HEK293 (cell line): ENCODE results near the gene TBX15.

Experiments used
- CTCF ChIA-PET: fragments of 350-600 bp; formaldehyde crosslinking; extraction: SDS; loops from one replicate; lab custom pipeline; 2021; ENCODE audit warnings: antibody characterized with exemption; lab: Yijun Ruan, JAX
- POLR2A ChIA-PET: fragments of 300-600 bp; formaldehyde crosslinking; extraction: SDS; loops from one replicate; lab custom pipeline; 2020; ENCODE audit warnings: antibody characterized with exemption, inconsistent platforms; lab: Yijun Ruan, JAX
- H3K27ac ChIP-seq: fragments of 200-500 bp; sonication (Bioruptor generic); 2 replicates; pipeline ENCODE4 v1.5.1; 2014; ENCODE audit warnings: low read depth, low read length, control low read depth, inconsistent platforms; ENCODE audit errors: extremely low read depth
- H3K36me3 ChIP-seq, 2 experiments: fragments of 200-500 bp in 1 of 2; sonication (Bioruptor generic) in 1 of 2; 1 replicate in 1 of 2; 2 replicates in 1 of 2; pipeline ENCODE4 v1.5.1; 2014 to 2017; ENCODE audit warnings: inconsistent platforms in 2 of 2, low read length in 2 of 2; ENCODE audit not compliant: control insufficient read depth in 2 of 2, insufficient read depth in 1 of 2
- H3K4me1 ChIP-seq: fragments of 200-500 bp; sonication (Bioruptor generic); 2 replicates; pipeline ENCODE4 v1.5.1; 2014; ENCODE audit warnings: mild to moderate bottlenecking, low read length, inconsistent platforms; ENCODE audit not compliant: control insufficient read depth, insufficient read depth
- H3K4me3 ChIP-seq: 2 replicates; pipeline ENCODE4 v1.5.1; 2011; ENCODE audit warnings: low read depth, mild to moderate bottlenecking, control low read depth, low read length, moderate library complexity
- H3K9me3 ChIP-seq: fragments of 200-500 bp; sonication (Bioruptor generic); 2 replicates; pipeline ENCODE4 v1.5.1; 2014; ENCODE audit warnings: low read depth, low read length, inconsistent platforms; ENCODE audit not compliant: control insufficient read depth, insufficient read depth
- ATF2 ChIP-seq: fragments of 450-650 bp; formaldehyde crosslinking; IDR thresholded peaks from 2 replicates; pipeline ENCODE4 v1.5.1; 2016; ENCODE audit warnings: missing biosample characterization, missing genetic modification characterization, low read depth
- BCL11B ChIP-seq: fragments of 450-650 bp; formaldehyde crosslinking; IDR thresholded peaks from 2 replicates; pipeline ENCODE4 v1.5.1; 2016; ENCODE audit warnings: low read depth, missing biosample characterization, missing genetic modification characterization
- GFI1B ChIP-seq: fragments of 450-650 bp; formaldehyde crosslinking; IDR thresholded peaks from 2 replicates; pipeline ENCODE4 v1.5.1; 2016; ENCODE audit warnings: missing biosample characterization, missing genetic modification characterization
- KLF16 ChIP-seq: fragments of 450-650 bp; formaldehyde crosslinking; IDR thresholded peaks from 2 replicates; pipeline ENCODE4 v1.5.1; 2017; ENCODE audit warnings: missing biosample characterization, missing genetic modification characterization
- KLF17 ChIP-seq: fragments of 450-650 bp; formaldehyde crosslinking; IDR thresholded peaks from 2 replicates; pipeline ENCODE4 v1.5.1; 2016; ENCODE audit warnings: missing biosample characterization, missing genetic modification characterization
- OSR2 ChIP-seq: fragments of 450-650 bp; formaldehyde crosslinking; IDR thresholded peaks from 2 replicates; pipeline ENCODE4 v1.5.1; 2016; ENCODE audit warnings: missing biosample characterization, missing genetic modification characterization
- PBX3 ChIP-seq: sonication (generic); formaldehyde crosslinking; IDR thresholded peaks from 2 replicates; pipeline ENCODE4 v1.8.1; 2022; ENCODE audit warnings: mild to moderate bottlenecking, moderate library complexity, missing genetic modification reagents
- REPIN1 ChIP-seq: fragments of 450-650 bp; formaldehyde crosslinking; IDR thresholded peaks from 2 replicates; pipeline ENCODE4 v1.5.1; 2017; ENCODE audit warnings: missing biosample characterization, missing genetic modification characterization, low read depth
- SP2 ChIP-seq: fragments of 450-650 bp; formaldehyde crosslinking; IDR thresholded peaks from 2 replicates; pipeline ENCODE4 v1.5.1; 2016; ENCODE audit warnings: missing biosample characterization, missing genetic modification characterization
- ZBTB17 ChIP-seq: fragments of 450-650 bp; formaldehyde crosslinking; IDR thresholded peaks from 2 replicates; pipeline ENCODE4 v1.5.1; 2016; ENCODE audit warnings: missing biosample characterization, missing genetic modification characterization
- ZBTB48 ChIP-seq: fragments of 450-650 bp; formaldehyde crosslinking; IDR thresholded peaks from 2 replicates; pipeline ENCODE4 v1.5.1; 2016; ENCODE audit warnings: missing biosample characterization, missing genetic modification characterization
- ZBTB8A ChIP-seq: fragments of 450-650 bp; formaldehyde crosslinking; IDR thresholded peaks from 2 replicates; pipeline ENCODE4 v1.5.1; 2016; ENCODE audit warnings: missing biosample characterization, missing genetic modification characterization
- ZEB2 ChIP-seq: fragments of 450-650 bp; formaldehyde crosslinking; IDR thresholded peaks from 2 replicates; pipeline ENCODE4 v1.5.1; 2016; ENCODE audit warnings: missing biosample characterization, missing genetic modification characterization
- ZFP41 ChIP-seq: fragments of 450-650 bp; formaldehyde crosslinking; IDR thresholded peaks from 2 replicates; pipeline ENCODE4 v1.5.1; 2016; ENCODE audit warnings: missing biosample characterization, missing genetic modification characterization, borderline replicate concordance
- ZNF184 ChIP-seq: fragments of 450-650 bp; IDR thresholded peaks from 2 replicates; pipeline ENCODE4 v1.5.1; 2018; ENCODE audit warnings: missing biosample characterization, mild to moderate bottlenecking, missing genetic modification characterization
- ZNF19 ChIP-seq: fragments of 450-650 bp; formaldehyde crosslinking; IDR thresholded peaks from 2 replicates; pipeline ENCODE4; 2016; ENCODE audit warnings: missing biosample characterization, missing genetic modification characterization, low read depth
- ZNF311 ChIP-seq: fragments of 450-650 bp; formaldehyde crosslinking; IDR thresholded peaks from 2 replicates; pipeline ENCODE4 v1.5.1; 2017; ENCODE audit warnings: missing biosample characterization, missing genetic modification characterization, borderline replicate concordance
- ZNF324 ChIP-seq: fragments of 450-650 bp; formaldehyde crosslinking; IDR thresholded peaks from 2 replicates; pipeline ENCODE4 v1.5.1; 2016; ENCODE audit warnings: missing biosample characterization, missing genetic modification characterization
- ZNF423 ChIP-seq: fragments of 450-650 bp; formaldehyde crosslinking; IDR thresholded peaks from 2 replicates; pipeline ENCODE4 v1.5.1; 2016; ENCODE audit warnings: missing biosample characterization, missing genetic modification characterization
- ZNF426 ChIP-seq: fragments of 450-650 bp; formaldehyde crosslinking; IDR thresholded peaks from 2 replicates; pipeline ENCODE4 v1.5.1; 2017; ENCODE audit warnings: missing biosample characterization, missing genetic modification characterization, mild to moderate bottlenecking, inconsistent platforms, moderate library complexity
- ZNF473 ChIP-seq: fragments of 450-650 bp; formaldehyde crosslinking; IDR thresholded peaks from 2 replicates; pipeline ENCODE4 v1.5.1; 2017; ENCODE audit warnings: missing biosample characterization, missing genetic modification characterization
- ZNF529 ChIP-seq: fragments of 450-650 bp; formaldehyde crosslinking; IDR thresholded peaks from 2 replicates; pipeline ENCODE4 v1.5.1; 2017; ENCODE audit warnings: missing genetic modification characterization, missing biosample characterization; ENCODE audit not compliant: insufficient replicate concordance
- ZNF530 ChIP-seq: fragments of 450-650 bp; formaldehyde crosslinking; IDR thresholded peaks from 2 replicates; pipeline ENCODE4 v1.5.1; 2016; ENCODE audit warnings: low read depth, missing biosample characterization, missing genetic modification characterization
- ZNF544 ChIP-seq: fragments of 450-650 bp; formaldehyde crosslinking; IDR thresholded peaks from 2 replicates; pipeline ENCODE4 v1.5.0; 2017; ENCODE audit warnings: missing biosample characterization, missing genetic modification characterization
- ZNF600 ChIP-seq: fragments of 450-650 bp; formaldehyde crosslinking; IDR thresholded peaks from 2 replicates; pipeline ENCODE4 v1.5.1; 2016; ENCODE audit warnings: missing biosample characterization, missing genetic modification characterization
- ZNF621 ChIP-seq: fragments of 450-650 bp; formaldehyde crosslinking; IDR thresholded peaks from 2 replicates; pipeline ENCODE4 v1.5.1; 2017; ENCODE audit warnings: missing biosample characterization, missing genetic modification characterization
- ZSCAN16 ChIP-seq: fragments of 450-650 bp; formaldehyde crosslinking; IDR thresholded peaks from 2 replicates; pipeline ENCODE4 v1.5.1; 2016; ENCODE audit warnings: missing biosample characterization, missing genetic modification characterization
- ZXDB ChIP-seq: fragments of 450-650 bp; formaldehyde crosslinking; IDR thresholded peaks from 2 replicates; pipeline ENCODE4 v1.5.1; 2016; ENCODE audit warnings: missing biosample characterization, missing genetic modification characterization
- TF ChIP-seq, protein P1 (sequence below): fragments of 450-650 bp; formaldehyde crosslinking; IDR thresholded peaks from 2 replicates; pipeline ENCODE4 v1.5.1; 2016; ENCODE audit warnings: missing biosample characterization, missing genetic modification characterization

Gene TBX15

DNA sequence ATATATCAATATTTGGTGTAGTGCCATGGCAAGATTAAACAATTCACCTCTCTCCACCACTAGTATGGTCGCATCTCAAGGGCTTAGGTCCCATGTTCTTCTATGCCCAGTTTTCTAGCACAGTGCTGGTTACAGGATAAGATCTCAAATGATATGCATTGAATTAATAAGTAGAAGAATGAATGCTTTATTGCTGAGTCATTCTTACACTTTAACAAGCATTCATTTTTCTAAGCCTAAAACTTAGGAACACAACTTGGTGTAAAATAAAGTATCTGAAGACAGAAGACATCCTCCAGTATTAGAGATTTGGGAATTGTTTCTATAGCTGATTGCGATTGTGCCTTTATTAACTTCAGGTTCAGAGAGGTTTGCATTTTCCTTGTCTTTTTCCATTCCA is 85.8 kb downstream of the TBX15 start:
- CTCF ChIA-PET, result no interaction called here
- H3K4me1 ChIP-seq, result no peaks in the 10 kb centered on the region
- POLR2A ChIA-PET, result interaction anchor here (0.6 kb wide), 1 partner anchor 37 kb away, joined by 8 read pairs; no protein-coding TSS in a partner anchor
- no peaks in the 10 kb centered on the region for H3K9me3 ChIP-seq
- no peaks in the 10 kb centered on the region for H3K36me3 ChIP-seq
- H3K27ac ChIP-seq, result no peak overlapping the region
- no peak for TF ChIP-seq ZEB2 (tag by site-specific recombination)
- TF ChIP-seq ZNF600 (tag by site-specific recombination), result no peak
- TF ChIP-seq REPIN1 (tag by site-specific recombination), result no peak
- TF ChIP-seq ZNF621 (tag by site-specific recombination), result no peak
- TF ChIP-seq ZNF426 (tag by site-specific recombination), result no peak
- no peak for TF ChIP-seq BCL11B (tag by site-specific recombination)
- TF ChIP-seq ZSCAN16 (tag by site-specific recombination), result no peak
- no peak for TF ChIP-seq ZNF19 (tag by site-specific recombination)
- TF ChIP-seq ZNF311 (tag by site-specific recombination), result no peak
- TF ChIP-seq, protein P1, sequence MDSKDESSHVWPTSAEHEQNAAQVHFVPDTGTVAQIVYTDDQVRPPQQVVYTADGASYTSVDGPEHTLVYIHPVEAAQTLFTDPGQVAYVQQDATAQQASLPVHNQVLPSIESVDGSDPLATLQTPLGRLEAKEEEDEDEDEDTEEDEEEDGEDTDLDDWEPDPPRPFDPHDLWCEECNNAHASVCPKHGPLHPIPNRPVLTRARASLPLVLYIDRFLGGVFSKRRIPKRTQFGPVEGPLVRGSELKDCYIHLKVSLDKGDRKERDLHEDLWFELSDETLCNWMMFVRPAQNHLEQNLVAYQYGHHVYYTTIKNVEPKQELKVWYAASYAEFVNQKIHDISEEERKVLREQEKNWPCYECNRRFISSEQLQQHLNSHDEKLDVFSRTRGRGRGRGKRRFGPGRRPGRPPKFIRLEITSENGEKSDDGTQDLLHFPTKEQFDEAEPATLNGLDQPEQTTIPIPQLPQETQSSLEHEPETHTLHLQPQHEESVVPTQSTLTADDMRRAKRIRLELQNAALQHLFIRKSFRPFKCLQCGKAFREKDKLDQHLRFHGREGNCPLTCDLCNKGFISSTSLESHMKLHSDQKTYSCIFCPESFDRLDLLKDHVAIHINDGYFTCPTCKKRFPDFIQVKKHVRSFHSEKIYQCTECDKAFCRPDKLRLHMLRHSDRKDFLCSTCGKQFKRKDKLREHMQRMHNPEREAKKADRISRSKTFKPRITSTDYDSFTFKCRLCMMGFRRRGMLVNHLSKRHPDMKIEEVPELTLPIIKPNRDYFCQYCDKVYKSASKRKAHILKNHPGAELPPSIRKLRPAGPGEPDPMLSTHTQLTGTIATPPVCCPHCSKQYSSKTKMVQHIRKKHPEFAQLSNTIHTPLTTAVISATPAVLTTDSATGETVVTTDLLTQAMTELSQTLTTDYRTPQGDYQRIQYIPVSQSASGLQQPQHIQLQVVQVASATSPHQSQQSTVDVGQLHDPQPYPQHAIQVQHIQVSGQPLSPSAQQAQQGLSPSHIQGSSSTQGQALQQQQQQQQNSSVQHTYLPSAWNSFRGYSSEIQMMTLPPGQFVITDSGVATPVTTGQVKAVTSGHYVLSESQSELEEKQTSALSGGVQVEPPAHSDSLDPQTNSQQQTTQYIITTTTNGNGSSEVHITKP (tag by site-specific recombination), result no peak
- TF ChIP-seq KLF16 (tag by site-specific recombination), result no peak
- TF ChIP-seq ZNF530 (tag by site-specific recombination), result no peak
- no peak for TF ChIP-seq ZXDB (tag by site-specific recombination)
- TF ChIP-seq ZNF324 (tag by site-specific recombination), result no peak
- TF ChIP-seq ZBTB48 (tag by site-specific recombination), result no peak
- TF ChIP-seq, all 188 proteins: peak for 0
- H3K4me3 ChIP-seq, result no peak overlapping the region

- POLR2A ChIA-PET, result no interaction called here
- H3K9me3 ChIP-seq, result no peaks in the 10 kb centered on the region
- CTCF ChIA-PET, result no interaction called here
- H3K4me3 ChIP-seq, result no peak overlapping the region
- H3K4me1 ChIP-seq, result no peaks in the 10 kb centered on the region
- no peaks in the 10 kb centered on the region for H3K36me3 ChIP-seq
- H3K27ac ChIP-seq, result no peak overlapping the region
- TF ChIP-seq ZNF184 (tag by site-specific recombination) (no peak), ZNF544 (tag by site-specific recombination) (no peak), ZFP41 (tag by site-specific recombination) (no peak), GFI1B (tag by site-specific recombination) (no peak), OSR2 (tag by site-specific recombination) (no peak), ZNF529 (tag by site-specific recombination) (no peak), ZBTB17 (no peak), ZBTB8A (tag by site-specific recombination) (no peak), SP2 (no peak), ZEB2 (tag by site-specific recombination) (no peak), ZNF423 (tag by site-specific recombination) (no peak), ZNF473 (tag by site-specific recombination) (no peak), PBX3 (no peak), KLF17 (tag by site-specific recombination) (no peak), ATF2 (tag by site-specific recombination) (no peak), ZNF324 (tag by site-specific recombination) (no peak)
Observed at GRCh38 chr1:118900643-118901440, 87.3 kb downstream of the TBX15 start.
